Loucy (cell line): ENCODE results near the gene ZNF345.
A peak's percentile ranks its signal among the peaks of the same experiment; 100 is the strongest.

Source experiments
- CTCF ChIP-seq: fragments of 200-600 bp; sonication (generic); conservative IDR thresholded peaks from 2 replicates; pipeline ENCODE4 v1.5.1; 2014; ENCODE audit warnings: mild to moderate bottlenecking, antibody characterized with exemption, low read length
- EZH2phosphoT487 ChIP-seq: fragments of 200-600 bp; IDR thresholded peaks from 2 replicates; pipeline ENCODE4 v1.6.1; 2018; ENCODE audit warnings: antibody characterized with exemption, mild to moderate bottlenecking, moderate library complexity, borderline replicate concordance

DNA sequence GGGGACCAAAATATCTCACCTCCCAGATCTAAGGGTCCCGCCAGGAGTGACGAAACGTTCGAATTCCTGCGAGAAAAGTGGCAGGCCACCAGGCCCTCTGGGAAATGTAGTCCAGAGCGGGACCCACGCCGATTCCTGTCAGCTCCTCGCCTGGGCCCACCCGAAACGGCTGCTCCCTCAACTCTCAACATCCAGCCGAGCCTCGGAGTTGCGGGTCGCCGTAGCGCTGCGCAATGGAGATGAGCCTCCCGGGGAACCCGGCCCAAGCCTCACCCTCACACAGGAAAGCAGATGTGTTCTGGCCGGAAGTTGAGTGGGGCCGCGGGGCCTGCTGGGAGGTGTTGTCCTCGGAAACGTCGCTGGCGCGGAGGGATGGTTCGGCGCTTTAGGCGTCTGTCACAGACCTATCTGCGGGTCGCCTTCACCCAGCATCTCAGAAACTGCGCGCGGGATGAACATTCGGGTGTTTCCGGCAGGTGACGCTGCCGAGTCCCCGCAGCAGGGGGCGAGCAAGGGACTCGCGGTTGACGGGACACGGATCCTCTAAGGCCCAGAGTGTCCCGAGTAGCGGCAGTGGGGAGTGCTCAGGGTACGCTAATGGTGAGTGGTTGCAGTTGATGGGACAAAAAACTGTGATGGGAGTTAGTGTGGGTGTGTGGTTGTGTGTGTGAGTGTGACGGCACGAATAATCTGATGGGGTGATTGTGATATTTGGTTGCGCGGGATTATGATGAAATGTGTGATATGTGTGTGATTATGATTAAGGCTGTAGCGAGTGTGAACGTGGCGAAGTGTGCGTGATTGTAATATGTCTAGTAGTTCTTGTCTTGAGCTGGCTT lies 65.5 kb downstream of the ZNF345 start, which contains the start of the genes ZNF568 and ZNF829:
- TF ChIP-seq CTCF (peak; percentile 71), EZH2phosphoT487 (no peak)
